GM21360 (cell line): Measurements from ENCODE around the gene XKR7.
"Not testable (repeated sequence)": the region's sequence is repeated elsewhere in the genome, so short reads cannot be mapped to it uniquely, and the experiment has no call there.

ENCODE experiments used
- ATAC-seq: cut with Tn5 transposase; IDR thresholded peaks from one replicate; pipeline ENCODE4 v1.9.1; 2021; ENCODE audit warnings: mild to moderate bottlenecking, moderate library complexity; ENCODE audit not compliant: unreplicated experiment

Gene XKR7, protein sequence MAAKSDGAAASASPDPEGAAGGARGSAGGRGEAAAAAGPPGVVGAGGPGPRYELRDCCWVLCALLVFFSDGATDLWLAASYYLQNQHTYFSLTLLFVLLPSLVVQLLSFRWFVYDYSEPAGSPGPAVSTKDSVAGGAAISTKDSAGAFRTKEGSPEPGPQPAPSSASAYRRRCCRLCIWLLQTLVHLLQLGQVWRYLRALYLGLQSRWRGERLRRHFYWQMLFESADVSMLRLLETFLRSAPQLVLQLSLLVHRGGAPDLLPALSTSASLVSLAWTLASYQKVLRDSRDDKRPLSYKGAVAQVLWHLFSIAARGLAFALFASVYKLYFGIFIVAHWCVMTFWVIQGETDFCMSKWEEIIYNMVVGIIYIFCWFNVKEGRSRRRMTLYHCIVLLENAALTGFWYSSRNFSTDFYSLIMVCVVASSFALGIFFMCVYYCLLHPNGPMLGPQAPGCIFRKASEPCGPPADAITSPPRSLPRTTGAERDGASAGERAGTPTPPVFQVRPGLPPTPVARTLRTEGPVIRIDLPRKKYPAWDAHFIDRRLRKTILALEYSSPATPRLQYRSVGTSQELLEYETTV

DNA sequence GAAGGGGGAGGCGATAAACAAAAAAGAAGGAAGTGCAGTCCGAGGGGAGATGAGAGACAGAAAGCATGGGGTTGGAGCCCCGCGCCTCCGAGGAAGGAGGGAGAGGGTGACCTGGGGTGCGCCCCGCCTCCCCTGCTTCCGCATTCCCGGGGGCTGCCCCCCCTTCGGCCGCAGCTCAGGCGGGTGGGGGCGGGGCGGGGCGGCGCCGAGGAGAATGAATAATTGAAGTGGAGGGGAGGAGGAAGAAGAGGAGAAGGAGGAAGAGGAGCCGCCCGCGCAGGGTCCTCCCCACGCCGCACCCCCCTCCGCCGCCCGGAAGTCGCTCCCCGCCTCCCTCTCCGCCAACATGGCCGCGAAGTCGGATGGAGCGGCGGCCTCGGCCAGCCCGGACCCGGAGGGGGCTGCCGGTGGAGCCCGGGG is at the start of gene XKR7:
Gene XKR7, plus strand, starts transcription at position 322 of the 420 bp plus-strand sequence. Its CDS starts 25 bp downstream, at position 347.
- ATAC-seq: no peak

DNA sequence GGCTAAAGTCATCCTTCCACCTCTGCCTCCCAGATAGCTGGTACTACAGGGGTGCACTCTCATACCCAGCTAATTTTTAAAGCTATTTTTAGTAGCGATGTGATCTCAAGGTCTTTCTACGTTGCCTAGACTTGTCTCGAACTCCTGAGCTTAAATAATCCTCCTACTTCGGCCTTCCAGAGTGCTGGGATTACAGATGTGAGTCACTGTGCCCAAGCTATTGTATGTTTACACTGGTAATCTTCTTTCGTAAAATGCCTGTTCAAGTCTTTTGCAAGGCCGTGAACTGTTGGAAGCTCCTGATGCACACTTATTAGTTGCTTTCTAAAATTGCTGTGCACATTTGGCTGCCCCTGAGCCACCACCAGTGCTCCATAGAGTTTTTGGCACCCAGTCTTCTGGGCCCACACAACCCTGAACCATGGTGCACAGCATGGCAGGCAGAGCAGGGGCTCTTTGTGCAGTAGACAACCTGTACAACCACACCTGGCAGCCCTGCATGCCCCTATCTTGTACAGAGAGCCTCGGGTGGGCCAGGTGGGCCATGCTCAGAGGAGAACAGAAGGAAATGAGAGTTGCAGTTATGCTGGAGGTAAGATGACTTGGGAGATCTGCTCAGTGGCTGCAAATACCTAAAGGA is 49.4 kb upstream of the XKR7 start:
- no peak for ATAC-seq

DNA sequence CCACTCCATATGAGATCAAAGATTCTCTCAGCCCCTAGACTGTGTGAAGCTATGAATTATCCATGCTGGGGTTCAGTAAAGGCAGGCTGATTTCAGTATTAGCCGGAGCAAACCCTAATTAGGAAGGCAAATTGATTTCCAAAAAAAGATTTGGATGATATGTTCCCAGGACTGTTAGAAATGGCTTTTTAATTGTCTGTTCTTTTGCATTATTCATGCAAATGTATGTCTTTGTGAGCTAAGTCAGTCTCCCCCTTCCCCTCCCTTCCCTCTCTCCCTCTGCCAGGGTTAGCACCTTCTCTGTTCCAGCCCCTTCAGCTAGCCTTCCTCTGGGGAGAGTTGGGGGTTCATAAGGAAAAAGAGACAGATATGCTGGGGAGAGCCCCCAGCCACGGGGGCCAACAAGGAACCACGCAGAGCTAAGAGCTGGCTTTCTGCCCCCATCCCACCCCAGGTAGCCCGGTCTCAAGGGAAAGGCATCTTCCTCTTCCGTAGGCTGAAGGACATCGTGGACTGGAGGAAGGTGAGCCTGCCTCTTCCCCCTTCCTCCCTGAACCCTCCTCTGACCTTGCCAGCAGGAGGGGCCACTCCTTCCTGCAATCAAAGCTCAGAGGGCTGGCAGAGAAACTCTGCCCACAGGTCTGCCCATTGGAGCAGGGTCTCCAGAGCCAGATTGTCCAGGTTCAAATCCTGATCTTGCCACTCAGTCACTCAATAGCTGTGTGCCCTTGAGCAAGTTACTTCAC is 48.4 kb upstream of the XKR7 start:
- no peak for ATAC-seq

DNA sequence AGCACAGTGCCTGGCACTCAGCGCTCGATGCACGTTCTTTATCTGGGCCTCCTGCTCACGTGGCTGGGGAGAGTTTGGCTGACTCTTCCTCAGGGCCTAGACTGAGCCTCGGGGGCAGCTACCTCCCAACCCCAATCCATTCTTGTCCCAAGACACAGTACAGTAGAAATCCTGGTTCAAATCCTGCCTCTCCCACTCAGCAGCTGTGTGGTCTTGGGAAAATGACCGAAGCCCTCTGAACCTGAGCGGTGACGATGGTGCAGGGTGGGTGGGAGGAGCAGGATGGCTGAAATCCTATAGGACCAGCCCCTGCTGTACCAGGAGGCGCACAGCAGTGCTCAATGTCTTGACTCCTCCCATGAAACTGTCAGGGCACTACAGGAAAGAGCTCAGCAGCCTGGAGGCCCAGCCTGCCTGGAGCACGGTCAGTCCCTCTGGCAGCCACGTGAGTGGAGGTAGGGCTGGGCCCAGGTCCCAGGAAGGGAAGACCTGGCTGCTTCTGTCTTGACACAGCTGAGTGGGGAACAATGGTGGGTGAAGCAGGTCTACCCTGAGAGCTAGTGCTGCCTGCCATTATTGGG is 47.6 kb upstream of the XKR7 start:
- ATAC-seq: no peak

DNA sequence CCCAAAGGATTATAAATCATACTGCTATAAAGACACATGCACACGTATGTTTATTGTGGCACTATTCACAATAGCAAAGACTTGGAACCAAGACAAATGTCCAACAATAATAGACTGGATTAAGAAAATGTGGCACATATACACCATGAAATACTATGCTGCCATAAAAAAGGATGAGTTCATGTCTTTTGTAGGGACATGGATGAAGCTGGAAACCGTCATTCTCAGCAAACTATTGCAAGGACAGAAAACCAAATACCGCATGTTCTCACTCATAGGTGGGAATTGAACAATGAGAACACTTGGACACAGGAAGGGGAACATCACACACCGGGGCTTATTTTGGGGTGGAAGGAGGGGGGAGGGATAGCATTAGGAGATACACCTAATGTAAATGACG is 46.5 kb upstream of the XKR7 start:
- ATAC-seq: not testable (repeated sequence)

DNA sequence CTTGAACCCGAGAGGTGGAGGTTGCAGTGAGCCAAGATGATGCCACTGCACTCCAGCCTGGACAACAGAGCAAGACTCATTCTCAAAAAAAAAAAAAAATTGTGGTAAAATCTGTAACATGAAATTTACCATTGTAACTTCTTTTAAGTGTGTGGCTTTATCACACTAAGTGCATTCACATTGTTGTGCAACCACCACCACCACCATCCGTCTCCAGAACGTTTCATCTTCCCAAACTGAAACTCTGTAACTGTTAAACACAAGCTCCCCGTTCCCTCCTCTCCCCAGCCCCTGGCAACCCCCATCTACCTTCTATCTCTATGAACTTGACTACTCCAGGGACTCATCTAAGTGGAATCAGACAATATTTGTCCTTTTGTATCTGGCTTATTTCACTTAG is 45.8 kb upstream of the XKR7 start:
- ATAC-seq: no peak

DNA sequence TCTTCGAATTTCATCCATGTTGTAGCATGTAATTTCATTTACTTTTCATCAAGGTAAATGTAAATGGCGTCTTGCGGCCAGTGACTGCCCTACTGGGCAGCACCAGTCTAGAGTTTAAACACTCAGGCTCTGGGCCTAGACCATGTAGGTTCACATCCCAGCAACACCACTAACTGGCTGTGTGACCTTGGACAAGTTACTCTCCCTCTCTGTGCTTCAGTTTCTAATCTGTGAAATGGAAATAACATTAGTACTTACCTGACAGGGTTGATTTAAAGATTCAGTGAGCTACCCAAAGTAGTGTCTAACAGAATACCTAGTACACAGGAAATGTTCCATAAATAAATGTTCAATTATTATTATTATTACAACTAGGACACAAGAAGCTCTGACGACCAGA is 45.4 kb upstream of the XKR7 start:
- no peak for ATAC-seq

DNA sequence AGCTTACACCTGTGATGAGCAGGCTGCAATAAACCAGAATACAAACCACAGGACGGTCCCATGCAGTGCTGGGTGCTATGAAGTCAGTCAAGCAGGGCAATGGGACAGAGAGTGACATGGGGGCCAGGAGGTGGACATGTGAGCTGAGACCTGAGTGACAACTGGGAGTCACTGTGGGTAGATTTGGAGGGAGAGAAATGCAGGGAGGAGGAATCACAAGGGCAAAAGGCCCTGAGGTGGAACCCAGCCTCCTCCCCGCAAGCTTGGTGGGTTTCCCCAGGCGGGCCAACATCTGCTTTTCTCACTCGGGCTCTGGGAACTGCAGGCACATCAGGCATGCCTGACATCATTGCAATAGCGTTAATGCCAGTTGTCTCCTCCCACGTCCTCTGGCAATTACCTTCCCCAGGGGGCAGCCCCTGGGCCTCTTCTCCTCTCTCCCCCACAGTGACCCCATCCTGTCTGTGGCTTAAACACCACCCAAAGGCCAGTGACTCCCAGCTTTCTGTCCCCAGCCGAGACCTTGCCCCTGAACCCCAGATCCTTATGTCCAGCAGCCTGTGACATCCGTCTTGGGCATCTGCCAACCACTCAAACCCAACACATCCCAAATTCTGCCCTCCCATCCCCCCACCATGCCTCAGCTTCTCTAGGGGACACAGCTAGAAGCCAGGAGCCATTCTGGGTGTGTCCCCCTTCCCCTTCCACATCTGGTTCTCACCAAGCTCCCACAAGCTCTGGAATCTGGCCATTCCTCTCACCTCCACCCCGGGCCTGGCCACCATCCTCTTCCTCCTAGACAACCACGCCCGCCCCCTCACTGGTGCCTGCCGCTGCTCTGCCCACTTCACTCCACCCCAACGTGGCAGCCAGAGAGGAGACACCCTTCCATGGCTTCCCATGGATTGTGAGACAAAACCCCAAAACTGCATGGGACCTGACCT is 44.3 kb upstream of the XKR7 start:
- no peak for ATAC-seq

DNA sequence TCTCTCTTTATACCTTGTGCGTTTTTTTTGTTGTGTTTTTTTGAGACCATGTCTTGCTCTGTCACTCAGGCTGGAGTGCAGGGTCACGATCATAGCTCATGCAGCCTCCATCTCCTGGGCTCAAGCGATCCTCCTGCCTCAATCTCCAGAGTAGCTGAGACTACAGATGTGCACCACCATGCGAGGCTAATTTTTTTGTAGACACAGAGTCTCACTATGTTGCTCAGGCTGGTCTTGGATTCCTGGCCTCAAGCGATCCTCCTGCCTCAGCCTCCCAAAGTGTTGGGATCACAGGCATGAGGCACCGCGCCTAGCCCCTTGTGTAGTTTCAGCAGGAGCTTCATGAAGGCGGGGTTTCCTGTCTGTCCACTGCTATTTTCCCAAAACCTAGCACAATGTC is 43.4 kb upstream of the XKR7 start:
- ATAC-seq: no peak

DNA sequence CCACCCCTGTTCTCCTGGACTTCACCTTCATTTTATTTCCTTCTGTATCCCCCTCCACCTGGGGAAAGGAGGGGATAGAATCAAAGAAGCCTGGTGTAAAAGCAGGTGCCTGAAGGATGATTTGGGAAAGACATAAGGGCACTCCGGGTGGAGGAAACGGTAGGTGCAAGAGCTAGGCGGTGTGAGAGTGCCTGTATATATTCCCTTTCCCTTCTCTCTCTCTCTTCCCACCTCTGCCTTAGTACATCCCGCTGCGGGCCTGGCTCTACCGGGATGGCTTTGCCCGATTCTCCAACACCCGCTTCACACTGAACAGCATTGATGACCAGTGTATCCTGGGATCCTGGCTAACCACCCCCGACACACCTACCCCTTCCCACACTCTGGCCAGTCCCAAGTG is 42.3 kb upstream of the XKR7 start:
- ATAC-seq: no peak

DNA sequence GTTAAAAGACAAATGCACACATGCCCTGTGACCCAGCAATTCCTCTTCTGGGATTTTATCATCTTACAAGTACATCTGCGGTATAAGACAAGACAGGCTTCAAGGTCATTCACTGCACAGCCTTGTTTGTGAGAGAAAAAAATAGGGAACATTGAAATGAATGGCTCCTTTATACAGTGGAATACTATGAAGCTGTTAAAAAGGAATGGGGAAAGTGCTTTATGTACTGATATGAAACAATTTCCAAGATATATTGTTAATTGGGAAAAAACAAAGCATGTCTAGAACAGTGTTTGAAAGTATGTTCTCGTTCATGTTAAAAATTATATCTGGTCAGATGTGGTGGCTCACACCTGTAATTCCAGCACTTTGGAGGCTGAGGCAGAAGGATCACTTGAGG is 41.5 kb upstream of the XKR7 start:
- ATAC-seq: no peak

DNA sequence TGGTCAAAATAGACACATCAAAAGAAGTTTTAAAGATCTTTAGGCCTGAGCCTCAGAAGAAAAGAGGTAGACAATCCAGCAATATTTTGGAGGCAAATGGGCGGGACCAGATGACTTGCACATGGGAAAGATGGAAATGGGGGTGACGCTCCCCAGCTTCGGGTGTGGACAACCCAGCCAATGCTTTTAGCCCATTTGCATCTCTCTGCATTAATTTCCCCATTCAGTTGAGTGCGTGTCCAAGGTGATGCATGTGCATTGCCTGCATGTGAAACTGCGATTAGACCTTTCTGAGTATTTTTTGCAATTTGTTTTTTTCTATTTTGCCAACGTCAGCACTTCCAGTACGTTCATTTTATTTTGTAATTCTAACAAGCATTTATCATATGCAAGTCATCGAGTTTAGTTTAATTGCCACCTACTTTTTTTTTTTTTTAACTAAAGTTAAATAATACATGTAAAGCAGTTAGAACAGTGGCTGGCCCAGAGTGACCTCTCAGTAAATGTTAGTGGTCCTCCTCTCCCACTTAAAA is 40.3 kb upstream of the XKR7 start:
- ATAC-seq: no peak

DNA sequence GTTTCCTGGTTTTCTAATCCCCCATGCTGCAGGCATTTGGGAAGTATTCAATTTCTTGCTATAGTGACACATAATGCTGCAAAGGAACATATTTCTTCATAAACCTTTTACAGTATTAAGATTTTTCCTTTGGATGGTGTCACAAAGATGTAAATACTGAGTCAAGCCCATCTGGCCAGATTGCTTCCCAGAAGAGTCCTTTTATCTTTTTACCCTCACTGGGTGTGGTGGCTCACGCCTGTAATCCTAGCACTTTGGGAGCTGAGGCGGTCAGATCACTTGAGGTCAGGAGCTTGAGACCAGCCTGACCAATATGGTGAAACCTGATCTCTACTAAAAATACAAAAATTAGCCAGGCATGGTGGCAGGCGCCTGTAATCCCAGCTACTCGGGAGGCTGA is 38.3 kb upstream of the XKR7 start:
- ATAC-seq: not testable (repeated sequence)

DNA sequence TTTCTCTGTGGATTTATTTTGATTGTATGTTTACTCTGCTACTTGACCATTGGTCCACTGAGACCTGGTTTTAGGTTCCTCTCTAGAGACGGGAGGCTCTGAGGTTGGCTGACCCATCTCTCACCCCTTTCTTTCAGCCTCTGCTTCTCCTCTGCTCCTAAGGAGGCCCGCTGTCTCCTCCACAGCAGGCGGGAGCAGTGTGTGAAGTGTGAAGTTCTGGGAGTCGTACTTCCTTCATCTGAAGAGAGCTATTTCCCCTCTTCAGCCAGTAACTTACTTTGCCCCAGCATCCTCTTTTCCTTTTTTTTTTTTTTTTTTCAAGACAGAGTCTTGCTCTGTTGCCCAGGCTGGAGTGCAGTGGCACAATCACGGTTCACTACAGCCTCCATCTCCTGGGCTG is 37.2 kb upstream of the XKR7 start:
- no peak for ATAC-seq

DNA sequence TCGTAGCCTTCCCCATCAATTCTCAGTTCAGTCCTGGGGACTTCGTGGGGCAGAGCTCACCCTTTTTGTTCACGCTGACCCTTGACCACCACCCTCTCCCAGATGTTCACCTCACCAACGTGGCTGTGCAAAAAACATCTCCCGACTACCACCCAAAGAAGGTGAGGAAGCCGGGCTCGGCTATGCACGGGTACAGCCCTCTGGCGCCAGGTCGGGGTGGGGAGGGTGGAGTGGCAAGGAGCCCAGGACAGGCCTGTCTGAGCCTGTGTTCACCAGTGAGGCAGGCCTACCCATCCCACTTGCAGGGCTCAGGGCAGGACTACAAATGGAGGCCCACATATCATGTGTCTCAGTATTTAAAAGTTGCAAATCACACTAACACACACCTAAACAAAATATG is 34.3 kb upstream of the XKR7 start:
- no peak for ATAC-seq

DNA sequence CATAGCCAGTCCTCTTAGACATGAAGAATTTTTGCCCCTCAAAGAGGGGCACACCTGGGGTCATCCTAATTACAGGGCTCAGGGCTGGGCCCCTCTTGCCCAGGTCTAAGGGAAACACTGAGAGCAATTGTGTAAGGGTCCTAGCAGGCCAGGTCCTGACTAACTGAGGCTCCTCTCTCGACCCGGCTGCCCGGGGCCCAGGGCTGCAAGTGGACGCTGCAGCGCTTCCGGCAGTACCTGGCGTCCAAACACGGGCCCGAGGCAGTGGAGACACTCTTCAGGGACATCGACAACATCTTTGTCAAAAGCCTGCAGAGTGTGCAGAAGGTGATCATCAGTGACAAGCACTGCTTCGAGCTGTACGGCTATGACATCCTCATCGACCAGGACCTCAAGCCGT is 33.5 kb upstream of the XKR7 start:
- ATAC-seq: no peak

DNA sequence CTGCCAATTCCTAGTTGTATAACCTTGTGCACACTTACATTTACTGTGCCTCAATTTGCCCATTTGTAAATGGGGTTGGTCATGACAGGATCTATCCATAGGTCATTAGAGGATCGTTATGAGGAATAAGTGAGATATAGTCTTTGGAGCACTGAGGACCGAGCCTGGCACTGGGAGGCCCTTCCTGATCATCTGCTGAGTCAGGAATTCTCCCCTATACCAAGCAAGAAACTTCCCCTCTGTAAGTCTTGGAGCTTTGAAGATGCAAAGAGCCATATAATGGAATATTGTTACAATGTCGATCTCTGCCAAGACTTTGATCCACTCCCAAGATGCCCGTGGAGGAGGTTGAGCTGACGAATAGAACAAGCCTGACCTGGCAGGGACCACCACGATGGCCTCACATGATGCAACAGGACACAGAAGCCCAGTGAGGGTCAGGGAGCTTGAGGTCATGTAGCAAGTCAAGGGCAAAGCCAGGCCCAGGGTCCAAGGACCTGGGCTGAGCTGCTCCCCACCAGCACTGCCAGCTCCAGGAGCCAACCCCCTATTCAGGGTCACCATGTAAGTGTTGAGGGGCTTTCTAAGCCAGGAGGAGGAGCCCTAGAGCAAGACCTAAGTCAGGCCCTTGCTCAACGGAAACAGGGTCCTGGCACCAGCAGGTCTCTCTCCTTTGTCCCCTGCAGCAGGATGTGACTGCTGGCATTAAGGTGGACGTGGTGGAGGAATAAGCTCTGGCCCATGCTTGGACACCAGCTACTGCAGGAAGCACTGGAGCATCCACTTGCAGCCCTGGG is 32.8 kb upstream of the XKR7 start:
- ATAC-seq: no peak

DNA sequence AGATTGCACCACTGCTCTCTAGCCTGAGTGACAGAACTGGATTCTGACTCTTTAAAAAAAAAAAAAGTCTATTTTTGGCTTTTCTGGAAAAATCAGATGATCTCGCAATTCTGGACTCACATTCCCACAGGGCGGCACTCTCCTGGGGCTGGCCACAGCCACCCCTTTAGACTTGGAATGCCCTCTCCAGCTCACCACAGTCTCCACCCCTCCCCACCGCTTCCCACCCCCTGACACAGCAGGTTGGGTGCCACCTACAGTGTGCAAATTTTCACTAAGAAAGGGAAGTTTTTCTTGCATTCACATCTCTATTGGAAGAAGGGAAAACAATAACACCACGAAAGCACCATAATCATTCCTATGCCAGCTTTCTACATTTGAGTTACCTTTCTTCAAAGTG is 31.5 kb upstream of the XKR7 start:
- no peak for ATAC-seq

DNA sequence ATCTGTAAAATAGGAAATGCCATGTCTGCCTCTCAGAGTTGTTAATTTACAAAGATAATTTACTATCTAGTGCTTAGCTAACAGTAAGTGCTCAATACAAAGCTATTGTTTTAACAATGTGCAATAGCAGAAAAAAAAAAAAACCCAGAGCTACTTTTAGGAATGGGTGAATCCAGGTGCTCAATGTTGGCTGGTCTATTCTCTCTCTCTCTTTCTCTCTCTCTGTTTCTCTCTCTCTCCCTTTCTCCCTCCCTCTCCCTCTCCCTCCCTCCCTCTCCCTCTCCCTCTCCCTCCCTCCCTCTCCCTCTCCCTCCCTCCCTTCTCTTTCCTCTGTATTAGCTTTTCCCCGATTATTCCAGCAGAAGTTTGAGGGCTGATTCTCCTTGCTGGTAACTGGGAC is 30.1 kb upstream of the XKR7 start:
- no peak for ATAC-seq
